ENCODE results near the gene HINT2.
A peak's percentile ranks its signal among the peaks of the same experiment; 100 is the strongest.

HINT2 gene

DNA sequence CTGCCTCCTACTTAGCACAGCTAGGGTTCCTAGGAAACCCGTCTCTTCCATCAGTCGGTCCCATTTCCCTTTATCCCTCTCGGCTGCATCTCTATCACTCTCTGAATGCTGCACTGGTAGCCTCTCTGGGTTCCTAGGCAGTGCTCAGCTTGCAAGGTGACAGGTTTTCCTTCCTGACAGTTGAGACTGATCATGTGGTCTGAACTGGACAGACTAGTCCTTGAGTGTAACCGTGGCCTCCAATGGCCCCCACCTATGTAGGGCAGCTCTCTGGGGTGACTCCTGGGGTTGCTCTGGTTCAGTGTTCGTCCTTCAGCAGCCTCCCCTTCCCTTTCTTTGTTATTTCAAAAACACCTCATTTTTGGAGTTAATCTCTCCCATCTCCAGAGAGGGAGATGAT, 18.0 kb upstream of the HINT2 start:
- Histone ChIP-seq H3F3A (ENCODE audit: low read depth) (no peaks in the 10 kb centered on the region), H3K36me3 (ENCODE audit: insufficient read depth, low read length) (no peaks in the 10 kb centered on the region), H3K9me3 (ENCODE audit: insufficient read depth, low read depth, low read length) (no peaks in the 10 kb centered on the region), H3K79me2 (ENCODE audit: insufficient read depth, low read length) (no peaks in the 10 kb centered on the region), H4K20me1 (ENCODE audit: insufficient read depth, low read length, poor library complexity, severe bottlenecking) (no peaks in the 10 kb centered on the region), H2AFZ (ENCODE audit: low read length) (no peak overlapping the region), H3K4me2 (ENCODE audit: low read depth, low read length, poor library complexity, severe bottlenecking) (peak overlapping the region; percentile 68), H3K4me1 (ENCODE audit: insufficient read depth, low read length, poor library complexity, severe bottlenecking) (peaks cover 59% of the 10 kb centered on the region), H3K9me2 (replicated peaks; ENCODE audit: low read depth, low read length) (no peaks in the 10 kb centered on the region), H3K4me3 (ENCODE audit: low read length, poor library complexity, severe bottlenecking) (no peak overlapping the region), H3K9ac (ENCODE audit: low read depth, low read length, poor library complexity, severe bottlenecking) (peak overlapping the region; percentile 67), H3K27me3 (ENCODE audit: insufficient read depth, low read length, poor library complexity, severe bottlenecking) (no peaks in the 10 kb centered on the region)
- TF ChIP-seq EZH2phosphoT487 (IDR thresholded peaks at IDR 0.05; ENCODE audit: borderline replicate concordance): no peak
- TF ChIP-seq, protein P1, sequence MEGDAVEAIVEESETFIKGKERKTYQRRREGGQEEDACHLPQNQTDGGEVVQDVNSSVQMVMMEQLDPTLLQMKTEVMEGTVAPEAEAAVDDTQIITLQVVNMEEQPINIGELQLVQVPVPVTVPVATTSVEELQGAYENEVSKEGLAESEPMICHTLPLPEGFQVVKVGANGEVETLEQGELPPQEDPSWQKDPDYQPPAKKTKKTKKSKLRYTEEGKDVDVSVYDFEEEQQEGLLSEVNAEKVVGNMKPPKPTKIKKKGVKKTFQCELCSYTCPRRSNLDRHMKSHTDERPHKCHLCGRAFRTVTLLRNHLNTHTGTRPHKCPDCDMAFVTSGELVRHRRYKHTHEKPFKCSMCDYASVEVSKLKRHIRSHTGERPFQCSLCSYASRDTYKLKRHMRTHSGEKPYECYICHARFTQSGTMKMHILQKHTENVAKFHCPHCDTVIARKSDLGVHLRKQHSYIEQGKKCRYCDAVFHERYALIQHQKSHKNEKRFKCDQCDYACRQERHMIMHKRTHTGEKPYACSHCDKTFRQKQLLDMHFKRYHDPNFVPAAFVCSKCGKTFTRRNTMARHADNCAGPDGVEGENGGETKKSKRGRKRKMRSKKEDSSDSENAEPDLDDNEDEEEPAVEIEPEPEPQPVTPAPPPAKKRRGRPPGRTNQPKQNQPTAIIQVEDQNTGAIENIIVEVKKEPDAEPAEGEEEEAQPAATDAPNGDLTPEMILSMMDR (conservative IDR thresholded peaks at IDR 0.05; ENCODE audit: low read length): no peak

- H4K20me1 ChIP-seq (ENCODE audit: insufficient read depth, low read length, poor library complexity, severe bottlenecking): no peaks in the 10 kb centered on the region
- H2AFZ ChIP-seq (ENCODE audit: low read length): no peak overlapping the region
- no peak overlapping the region for H3K4me3 ChIP-seq (ENCODE audit: low read length, poor library complexity, severe bottlenecking)
- no peaks in the 10 kb centered on the region for H3K79me2 ChIP-seq (ENCODE audit: insufficient read depth, low read length)
- H3K27me3 ChIP-seq (ENCODE audit: insufficient read depth, low read length, poor library complexity, severe bottlenecking): no peaks in the 10 kb centered on the region
- H3K9ac ChIP-seq (ENCODE audit: low read depth, low read length, poor library complexity, severe bottlenecking): no peak overlapping the region
- no peaks in the 10 kb centered on the region for H3K9me2 ChIP-seq (replicated peaks; ENCODE audit: low read depth, low read length)
- no peaks in the 10 kb centered on the region for H3K36me3 ChIP-seq (ENCODE audit: insufficient read depth, low read length)
- TF ChIP-seq EZH2phosphoT487 (IDR thresholded peaks at IDR 0.05; ENCODE audit: borderline replicate concordance): no peak
- TF ChIP-seq, protein P1 (conservative IDR thresholded peaks at IDR 0.05; ENCODE audit: low read length): no peak
- H3K4me2 ChIP-seq (ENCODE audit: low read depth, low read length, poor library complexity, severe bottlenecking): peak overlapping the region; percentile 95
- no peaks in the 10 kb centered on the region for H3K9me3 ChIP-seq (ENCODE audit: insufficient read depth, low read depth, low read length)
- H3K4me1 ChIP-seq (ENCODE audit: insufficient read depth, low read length, poor library complexity, severe bottlenecking): peaks cover 64% of the 10 kb centered on the region
- H3F3A ChIP-seq (ENCODE audit: low read depth): no peaks in the 10 kb centered on the region
Measured at GRCh38 chr9:35831040-35831439, 16.2 kb upstream of the HINT2 start.

- H3F3A ChIP-seq (ENCODE audit: low read depth): no peaks in the 10 kb centered on the region
- peak overlapping the region; percentile 84 for H3K4me3 ChIP-seq (ENCODE audit: low read length, poor library complexity, severe bottlenecking)
- no peak for TF ChIP-seq EZH2phosphoT487 (IDR thresholded peaks at IDR 0.05; ENCODE audit: borderline replicate concordance)
- TF ChIP-seq, protein P1 (conservative IDR thresholded peaks at IDR 0.05; ENCODE audit: low read length): no peak
- H3K27me3 ChIP-seq (ENCODE audit: insufficient read depth, low read length, poor library complexity, severe bottlenecking): no peaks in the 10 kb centered on the region
- H3K9me3 ChIP-seq (ENCODE audit: insufficient read depth, low read depth, low read length): no peaks in the 10 kb centered on the region
- no peaks in the 10 kb centered on the region for H3K79me2 ChIP-seq (ENCODE audit: insufficient read depth, low read length)
- H3K4me2 ChIP-seq (ENCODE audit: low read depth, low read length, poor library complexity, severe bottlenecking): peak overlapping the region; percentile 95
- H3K36me3 ChIP-seq (ENCODE audit: insufficient read depth, low read length): no peaks in the 10 kb centered on the region
- no peaks in the 10 kb centered on the region for H4K20me1 ChIP-seq (ENCODE audit: insufficient read depth, low read length, poor library complexity, severe bottlenecking)
- no peak overlapping the region for H2AFZ ChIP-seq (ENCODE audit: low read length)
- no peaks in the 10 kb centered on the region for H3K9me2 ChIP-seq (replicated peaks; ENCODE audit: low read depth, low read length)
- H3K9ac ChIP-seq (ENCODE audit: low read depth, low read length, poor library complexity, severe bottlenecking): peak overlapping the region; percentile 79
- H3K4me1 ChIP-seq (ENCODE audit: insufficient read depth, low read length, poor library complexity, severe bottlenecking): peaks cover 59% of the 10 kb centered on the region
Measured at GRCh38 chr9:35829764-35830096, 14.9 kb upstream of the HINT2 start.

Data from Loucy (cell line).